Stimulated activated CD4-positive, alpha-beta T cell treated with anti-CD3 and anti-CD28 coated beads, Interleukin-12 subunit alpha, Interleukin-12 subunit beta, amount 100 ng/mL, for 4 hours (primary cell): ENCODE results near the gene DNAJB1.
A peak's percentile ranks its signal among the peaks of the same experiment; 100 is the strongest.

Experiments
- DNase-seq: peaks from one replicate; pipeline ENCODE4 v3.0.0-alpha.2; 2020

DNAJB1 gene

DNA sequence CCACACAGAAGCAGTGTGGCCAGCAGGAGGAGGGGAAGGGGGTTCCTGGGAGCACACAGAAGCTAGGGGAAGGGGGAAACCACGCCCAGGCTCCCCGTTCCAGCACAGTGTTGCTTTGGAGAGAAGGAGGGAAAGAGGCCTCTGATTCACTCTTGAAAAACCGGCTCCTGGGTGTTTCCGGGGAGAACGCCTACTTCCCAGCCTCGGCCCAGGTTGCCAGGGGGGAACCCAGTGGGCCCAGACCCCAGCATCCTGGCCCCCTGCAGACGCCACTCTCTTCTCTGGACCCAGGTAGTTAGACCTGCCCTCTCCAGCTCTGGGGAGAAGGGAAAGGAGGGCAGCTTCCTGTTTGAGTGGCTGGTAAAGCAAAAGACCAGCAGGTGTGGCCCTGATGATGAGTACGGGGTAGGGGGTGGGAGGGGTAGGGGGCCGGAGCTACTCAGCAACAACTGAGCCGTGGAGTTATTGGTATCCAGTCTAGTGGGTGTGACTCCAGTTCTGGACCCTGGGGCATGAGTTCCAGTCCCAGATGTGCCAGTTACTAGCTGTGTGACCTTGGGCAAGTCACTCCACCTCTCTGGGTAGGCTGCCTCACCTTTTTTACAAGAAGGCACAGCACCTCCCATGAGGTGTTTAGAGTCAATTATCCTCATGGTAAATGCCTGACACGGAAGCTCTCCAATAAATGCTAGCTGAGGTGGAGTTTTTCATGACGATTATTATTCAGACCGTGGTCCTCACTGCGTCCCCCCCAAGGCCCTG lies 23.1 kb downstream of the DNAJB1 start:
- no peak for DNase-seq

- DNase-seq = no peak
These were observed 23.8 kb downstream of the DNAJB1 start for GRCh38 chr19:14494411-14494810.

- no peak for DNase-seq
These were observed 25.4 kb downstream of the DNAJB1 start for GRCh38 chr19:14492756-14493337.

DNA sequence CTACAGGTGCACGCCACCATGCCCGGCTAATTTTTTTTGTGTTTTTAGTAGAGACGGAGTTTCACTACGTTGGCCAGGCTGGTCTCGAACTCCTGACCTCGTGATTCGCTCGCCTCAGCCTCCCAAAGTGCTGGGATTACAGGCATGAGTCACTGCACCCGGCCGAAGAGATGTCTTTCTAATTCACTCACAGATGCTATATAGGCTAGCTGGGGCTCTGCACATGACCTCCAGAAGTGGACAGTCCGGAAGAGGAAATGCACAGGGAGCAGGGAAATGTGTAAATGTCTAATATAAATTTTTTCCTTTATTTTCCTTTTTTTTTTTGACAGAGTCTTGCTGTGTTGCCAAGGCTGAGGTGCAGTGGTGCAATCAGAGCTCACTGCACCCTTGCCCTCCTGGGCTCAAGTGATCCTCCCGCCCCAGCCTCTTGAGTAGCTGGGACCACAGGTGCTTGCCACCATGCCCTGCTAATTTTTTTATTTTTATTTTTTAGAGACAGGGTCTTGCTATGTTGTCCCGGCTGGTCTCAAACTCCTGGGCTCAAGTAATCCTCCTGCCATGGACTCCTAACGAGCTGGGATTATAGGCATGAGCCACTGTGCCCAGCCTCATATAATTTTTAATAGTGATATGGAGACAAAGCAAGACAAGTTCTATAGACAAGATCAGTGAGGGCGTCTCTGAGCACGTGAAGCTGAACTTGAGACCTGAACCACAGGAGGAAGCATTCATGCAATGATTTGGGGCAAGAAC lies 30.6 kb downstream of the DNAJB1 start:
- DNase-seq = no peak

GRCh38 chr19:14482172-14482941 lies 35.8 kb downstream of the DNAJB1 start:
- DNase-seq = no peak

DNA sequence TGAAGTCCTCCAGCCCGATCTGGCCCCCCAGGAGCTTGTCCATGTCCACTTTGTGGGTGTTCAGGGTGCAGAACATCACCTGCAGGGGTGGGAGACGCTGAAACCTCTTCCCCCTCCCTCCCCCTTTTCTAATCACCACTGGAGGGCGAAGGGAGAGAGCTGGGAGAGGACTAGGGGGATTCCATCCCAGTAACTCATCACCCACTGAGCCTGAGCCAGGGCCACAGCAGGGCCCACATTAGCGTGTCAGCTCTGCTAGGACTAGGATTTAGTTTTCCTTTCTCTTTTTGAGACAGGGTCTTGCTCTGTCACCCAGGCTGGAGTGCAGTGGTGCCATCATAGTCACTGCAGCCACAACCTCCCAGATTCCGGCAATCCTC lies 37.5 kb downstream of the DNAJB1 start:
- no peak for DNase-seq

DNA sequence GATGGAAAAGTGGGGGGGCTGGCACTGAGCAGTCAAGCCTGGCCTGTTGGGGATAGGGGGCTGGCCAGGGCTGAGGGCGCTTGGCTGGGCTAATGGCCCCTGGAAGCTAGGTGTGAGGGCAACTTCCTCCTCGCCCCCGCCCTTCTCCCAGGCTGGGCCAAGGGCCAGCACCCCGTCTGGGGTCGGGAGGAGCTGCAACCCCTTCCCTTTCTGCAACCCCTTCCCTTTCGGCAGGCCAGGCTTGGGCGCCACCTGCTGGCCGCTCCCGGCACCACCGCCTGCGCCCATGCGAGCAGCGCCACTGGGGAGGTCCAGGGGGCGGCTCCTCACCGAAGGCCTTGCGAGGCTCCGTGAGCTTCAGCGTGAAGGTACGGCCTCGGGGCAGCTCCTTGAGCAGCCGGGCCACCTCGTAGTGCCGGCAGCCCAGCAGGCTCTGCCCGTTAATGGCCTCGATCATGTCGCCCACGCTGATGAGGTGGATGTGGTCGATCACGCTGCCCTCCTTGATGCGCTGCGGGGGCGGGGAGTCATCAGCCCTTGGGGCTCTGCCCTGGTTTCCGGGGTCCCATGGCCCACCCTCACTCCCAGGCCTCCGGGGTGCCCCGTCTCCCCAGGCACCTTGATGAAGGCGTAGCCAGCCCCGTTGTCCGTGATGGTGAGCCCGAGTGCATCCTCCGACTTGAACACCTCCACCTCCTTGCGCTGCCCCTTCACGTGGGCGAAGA lies 38.1 kb downstream of the DNAJB1 start:
- DNase-seq = peak; percentile 63

GRCh38 chr19:14479309-14479974 lies 38.8 kb downstream of the DNAJB1 start:
- no peak for DNase-seq

DNA sequence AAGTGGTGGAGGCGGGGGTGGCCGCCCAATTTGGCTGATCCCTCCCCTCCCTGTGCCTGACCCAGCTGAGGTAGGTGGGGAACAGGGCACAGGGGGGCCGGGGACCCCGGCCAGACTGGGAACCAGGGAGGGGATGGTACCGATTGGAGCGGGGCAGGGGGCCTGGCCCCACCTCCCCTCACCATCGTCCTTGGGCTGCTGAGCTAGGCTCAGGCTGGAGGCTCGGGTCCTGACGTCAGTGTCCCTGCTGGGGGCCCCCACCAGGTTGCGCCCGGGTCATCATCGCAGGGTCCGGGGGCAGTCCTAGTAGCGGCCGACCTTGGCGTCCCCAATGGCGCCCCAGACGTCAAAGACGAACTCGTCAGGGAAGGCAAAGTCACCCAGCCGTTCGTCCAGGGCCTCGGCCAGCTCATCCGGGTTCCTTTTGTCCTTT lies 40.1 kb downstream of the DNAJB1 start:
- DNase-seq = no peak

DNA sequence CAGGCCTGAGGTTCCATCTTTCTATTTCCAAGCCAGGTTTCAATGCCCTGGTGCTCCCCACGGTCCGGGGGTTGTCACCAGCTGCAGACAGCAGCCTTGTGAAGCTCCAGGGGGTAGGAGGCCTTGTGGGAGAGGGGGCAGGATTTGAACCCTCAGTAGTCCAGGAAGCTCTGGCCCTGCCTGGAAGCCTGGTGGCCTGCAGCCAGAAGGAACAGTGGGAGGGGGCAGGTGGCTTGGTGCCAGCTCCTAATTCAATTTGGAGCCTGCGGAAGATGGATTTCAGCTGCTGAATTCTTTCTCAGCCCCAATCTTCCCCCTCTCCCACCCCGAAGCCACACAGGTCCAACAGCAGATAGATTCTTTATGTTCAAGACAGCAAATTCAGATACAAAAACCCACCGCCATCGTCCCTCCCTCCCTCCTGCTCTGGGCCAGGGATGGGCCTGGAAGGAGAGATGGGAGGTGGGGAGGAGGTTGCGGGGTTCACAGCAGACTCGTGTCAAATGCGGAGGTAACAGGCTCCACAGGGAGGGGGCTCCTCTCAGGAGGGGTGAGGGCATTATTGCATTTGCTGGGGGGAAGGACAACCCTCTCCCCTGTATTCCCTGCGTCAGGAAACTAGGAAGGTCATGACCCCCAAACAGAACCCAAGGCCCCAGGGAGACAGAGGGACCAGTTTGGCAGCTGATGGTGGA lies 40.6 kb downstream of the DNAJB1 start:
- no peak for DNase-seq

DNA sequence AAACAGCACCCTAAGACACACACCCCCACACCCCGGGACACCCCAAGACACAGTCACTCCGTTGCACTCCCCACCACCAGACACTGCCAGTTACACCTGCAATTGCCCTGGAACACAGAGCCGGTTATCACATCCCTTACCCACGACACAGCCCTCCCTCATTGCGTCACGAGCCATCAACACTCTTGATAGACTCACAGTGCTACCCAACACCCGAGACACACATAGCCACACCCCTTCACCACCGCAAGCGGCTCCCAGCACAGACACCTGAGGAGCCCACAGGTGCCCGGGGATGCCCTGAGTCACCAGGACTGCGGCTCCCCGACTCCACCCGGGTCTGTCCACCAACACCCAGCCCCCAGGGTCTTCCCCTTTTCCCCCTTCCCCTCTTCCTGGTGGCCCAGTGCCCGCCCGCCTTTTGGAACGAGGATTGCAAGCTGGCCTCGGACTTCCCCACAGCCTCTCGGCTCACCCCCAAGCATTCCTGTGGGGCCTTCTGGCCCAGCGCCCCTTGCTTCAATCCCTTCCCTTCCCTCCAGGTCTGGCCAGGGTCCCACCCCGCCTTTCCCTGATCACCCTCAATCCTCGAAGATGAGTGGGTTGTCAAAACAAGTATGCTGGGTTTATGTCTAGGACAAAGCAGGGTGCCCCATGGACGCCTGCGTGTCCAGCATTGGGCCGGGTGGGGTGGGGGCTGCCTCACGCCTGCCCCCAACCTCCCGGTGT lies 41.4 kb downstream of the DNAJB1 start:
- no peak for DNase-seq

GRCh38 chr19:14476327-14476672 lies 41.9 kb downstream of the DNAJB1 start:
- DNase-seq = no peak

DNA sequence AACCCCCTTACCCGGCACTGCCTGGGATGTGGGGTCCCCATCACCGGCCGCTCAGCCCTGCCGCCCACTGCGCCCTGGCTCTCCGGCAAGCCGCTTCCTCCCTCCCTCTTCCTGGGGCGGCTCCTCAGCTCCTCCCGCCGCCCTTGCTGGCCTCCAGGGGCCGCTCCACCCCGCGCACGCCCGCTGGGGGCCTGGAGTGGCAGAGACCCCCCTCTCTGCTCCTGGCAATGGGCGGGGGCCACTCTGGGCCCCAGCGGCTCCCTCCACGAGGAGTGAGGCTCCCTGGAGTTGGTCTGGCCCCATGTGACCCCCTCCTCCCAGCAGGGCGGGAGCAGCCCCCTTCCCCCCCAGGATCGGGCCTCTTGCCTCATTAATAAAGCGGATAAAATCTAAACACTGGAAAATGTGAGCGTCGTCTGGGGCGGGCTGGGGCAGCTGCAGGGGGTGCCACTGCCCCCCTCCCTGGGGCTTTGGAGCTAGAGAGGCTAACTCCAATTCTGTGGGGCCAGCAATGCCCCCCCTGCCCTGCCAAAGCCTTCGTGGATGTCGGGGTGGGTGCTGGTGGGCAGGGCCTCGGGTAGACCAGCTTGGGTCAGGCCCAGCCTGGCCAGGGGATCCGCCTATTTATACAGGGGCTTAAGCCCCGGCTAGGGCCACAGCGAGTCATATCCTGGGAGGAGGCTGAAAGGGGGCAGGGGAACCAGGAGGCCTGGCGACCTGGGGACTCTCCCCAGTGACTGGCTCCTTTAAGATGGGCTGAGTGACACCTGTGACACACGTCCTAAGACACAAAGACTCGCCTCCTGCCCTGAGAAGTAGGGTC lies 42.7 kb downstream of the DNAJB1 start, which contains the start of gene PTGER1:
Gene PTGER1, minus strand, starts transcription at position 104 of the 823 bp plus-strand sequence. CDS start 1,034 bp downstream, outside the sequence.
- DNase-seq = no peak

DNA sequence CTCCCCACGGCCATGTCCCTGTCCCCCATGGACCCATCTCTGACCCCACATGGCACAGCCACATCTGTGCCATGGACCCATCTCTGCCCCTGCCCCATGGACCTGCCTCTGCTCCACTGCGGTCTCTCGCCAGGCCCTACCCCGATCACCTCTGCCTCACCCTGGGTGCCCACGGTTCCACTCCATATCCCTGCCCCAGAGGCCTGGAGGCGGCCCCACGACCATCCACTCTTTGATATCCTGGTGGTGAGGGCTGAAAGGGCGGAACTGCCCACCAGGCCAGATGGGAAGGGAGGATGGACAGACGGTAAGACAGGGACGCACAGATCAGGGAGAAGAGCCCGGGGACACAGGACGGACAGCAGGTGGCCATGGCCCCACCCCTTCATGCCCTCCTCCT lies 43.4 kb downstream of the DNAJB1 start:
- no peak for DNase-seq

DNA sequence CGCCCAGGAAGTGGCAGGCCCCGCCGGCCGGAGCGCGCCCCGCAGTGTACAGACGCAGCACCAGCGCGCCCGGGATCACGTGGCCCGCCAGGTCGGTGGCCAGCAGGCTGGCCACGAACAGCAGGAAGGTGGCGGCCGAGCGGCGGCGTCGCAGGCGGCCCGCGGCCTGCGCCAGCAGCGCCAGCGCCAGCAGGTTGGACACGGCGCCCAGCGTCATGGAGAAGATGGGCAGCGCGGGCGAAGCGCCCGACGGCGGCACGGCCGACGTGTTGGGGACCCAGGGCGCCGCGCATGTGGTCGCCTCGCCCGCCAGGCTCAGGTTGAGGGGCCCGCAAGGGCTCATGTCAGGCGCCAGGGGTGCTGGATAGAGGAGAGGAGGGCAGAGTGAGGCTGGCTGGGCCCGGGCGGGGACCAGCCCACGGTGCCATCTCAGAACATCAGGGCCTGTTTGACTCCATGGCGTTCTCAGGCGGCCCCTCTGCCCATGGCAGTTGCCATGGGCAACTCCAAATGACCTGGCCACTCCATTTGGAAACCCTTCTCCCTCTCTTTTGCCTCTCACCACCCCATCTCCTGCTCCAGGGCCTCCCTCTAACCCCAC lies 44.1 kb downstream of the DNAJB1 start:
- no peak for DNase-seq

DNA sequence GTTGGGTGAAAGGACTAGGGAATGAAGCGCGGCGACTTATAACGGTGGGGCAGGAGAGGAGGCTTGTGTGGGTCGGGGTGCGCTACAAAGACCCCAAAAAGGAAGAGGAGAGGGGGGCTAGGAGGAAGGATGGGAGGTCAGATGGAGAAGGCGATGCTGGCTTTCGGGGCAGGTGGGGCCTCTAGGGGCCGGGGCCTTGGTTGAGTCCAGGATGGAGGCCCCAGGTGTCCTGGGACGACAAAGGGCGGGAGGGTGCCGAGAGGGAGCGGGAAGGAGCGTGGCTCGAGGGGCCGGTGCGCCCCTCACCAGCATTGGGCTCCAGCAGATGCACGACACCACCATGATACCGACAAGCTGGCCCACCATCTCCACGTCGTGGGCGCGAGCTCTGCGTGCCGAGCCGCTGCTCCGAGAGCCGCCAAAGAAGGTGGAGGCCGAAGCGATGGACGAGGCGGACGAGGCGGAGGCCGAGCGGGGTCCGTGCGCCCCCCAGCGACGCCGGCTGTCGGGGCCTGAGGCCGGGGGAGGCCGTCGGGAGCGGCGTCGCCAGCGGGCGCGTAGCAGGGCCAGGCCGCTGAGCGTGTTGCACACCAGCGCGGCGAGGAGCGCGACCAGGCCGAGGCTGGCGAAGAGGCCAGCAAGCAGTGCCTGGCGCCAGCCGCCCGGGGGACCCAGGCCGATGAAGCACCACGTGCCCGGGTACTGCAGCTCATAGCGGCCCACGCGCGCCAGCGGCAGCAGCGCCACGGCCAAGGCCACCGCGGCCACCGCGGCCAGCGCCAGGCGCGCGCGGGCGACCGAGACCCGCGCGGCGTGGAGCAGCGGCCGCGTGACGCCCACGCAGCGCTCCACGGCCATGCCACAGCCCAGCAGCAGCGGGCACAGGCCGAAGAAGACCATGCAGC lies 44.9 kb downstream of the DNAJB1 start:
- no peak for DNase-seq

GRCh38 chr19:14472202-14472938 lies 45.8 kb downstream of the DNAJB1 start:
- peak; percentile 91 for DNase-seq
